Body of pancreas (tissue), 4 donors: ENCODE data around the gene PPP1R1B.

Source experiments
- POLR2A ChIP-seq, 3 donors: fragments of 450-650 bp; IDR thresholded peaks; one replicate each; pipeline ENCODE4 v1.6.1; 2016; ENCODE audit warnings: antibody characterized with exemption in 3 of 3, mild to moderate bottlenecking in 2 of 3
- TF ChIP-seq, protein P1 (sequence below), 7 experiments: fragments of 450-650 bp in 4 of 7; fragments of 200-600 bp in 3 of 7; sonication (generic) in 3 of 7; IDR thresholded peaks; one replicate each; pipeline ENCODE4 v1.5.1; 2016 to 2019; ENCODE audit warnings: antibody characterized with exemption in 7 of 7

DNA sequence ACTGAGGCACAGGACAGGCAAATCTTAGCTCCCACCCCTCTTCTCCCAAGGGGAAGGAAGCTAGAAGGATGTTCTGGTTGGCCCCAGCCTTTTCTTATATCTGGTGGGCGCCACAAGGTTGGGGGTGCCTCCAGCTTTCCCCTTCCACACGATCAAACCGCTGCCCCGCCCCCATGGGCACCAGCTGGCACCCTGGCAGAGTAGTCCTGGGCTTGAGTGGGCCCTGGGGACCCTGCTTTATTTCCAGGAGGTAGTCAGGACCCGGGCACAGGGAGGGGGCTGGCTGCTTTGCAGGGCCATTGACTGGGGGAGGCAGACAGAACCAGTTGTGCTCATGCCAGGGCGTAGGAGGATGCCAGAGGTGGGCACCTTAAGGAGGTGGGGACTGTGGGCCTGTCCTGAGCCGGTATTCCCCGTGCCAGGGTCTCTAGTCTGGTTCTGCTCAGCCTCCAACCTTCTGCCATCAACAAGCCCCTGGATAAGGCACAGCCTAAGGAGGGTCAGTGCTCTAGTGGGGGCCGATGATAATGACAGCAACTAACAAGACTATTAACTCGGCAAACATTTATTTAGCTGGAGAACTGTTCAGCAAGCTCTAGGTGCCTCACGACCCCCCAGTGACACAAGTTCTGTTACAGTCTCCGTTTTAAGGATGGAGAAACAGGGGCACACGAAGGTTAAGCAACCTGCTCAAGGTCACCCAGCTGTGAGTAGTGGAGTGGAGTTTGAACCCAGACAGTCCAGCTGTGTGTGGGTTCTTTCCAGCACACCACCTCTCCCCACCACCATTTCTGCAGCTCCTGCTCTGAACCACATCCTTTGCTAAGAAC, 7.6 kb upstream of the PPP1R1B start:
- TF ChIP-seq, protein P1, sequence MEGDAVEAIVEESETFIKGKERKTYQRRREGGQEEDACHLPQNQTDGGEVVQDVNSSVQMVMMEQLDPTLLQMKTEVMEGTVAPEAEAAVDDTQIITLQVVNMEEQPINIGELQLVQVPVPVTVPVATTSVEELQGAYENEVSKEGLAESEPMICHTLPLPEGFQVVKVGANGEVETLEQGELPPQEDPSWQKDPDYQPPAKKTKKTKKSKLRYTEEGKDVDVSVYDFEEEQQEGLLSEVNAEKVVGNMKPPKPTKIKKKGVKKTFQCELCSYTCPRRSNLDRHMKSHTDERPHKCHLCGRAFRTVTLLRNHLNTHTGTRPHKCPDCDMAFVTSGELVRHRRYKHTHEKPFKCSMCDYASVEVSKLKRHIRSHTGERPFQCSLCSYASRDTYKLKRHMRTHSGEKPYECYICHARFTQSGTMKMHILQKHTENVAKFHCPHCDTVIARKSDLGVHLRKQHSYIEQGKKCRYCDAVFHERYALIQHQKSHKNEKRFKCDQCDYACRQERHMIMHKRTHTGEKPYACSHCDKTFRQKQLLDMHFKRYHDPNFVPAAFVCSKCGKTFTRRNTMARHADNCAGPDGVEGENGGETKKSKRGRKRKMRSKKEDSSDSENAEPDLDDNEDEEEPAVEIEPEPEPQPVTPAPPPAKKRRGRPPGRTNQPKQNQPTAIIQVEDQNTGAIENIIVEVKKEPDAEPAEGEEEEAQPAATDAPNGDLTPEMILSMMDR (IDR thresholded peaks at IDR 0.05): no peak
- TF ChIP-seq POLR2A (IDR thresholded peaks at IDR 0.05): no peak
